Measurements from ENCODE around the gene MOBP.

- TF ChIP-seq CTCF (IDR thresholded peaks at IDR 0.05; ENCODE audit: low read length), result no peak
- TF ChIP-seq EZH2 (IDR thresholded peaks at IDR 0.05; ENCODE audit: borderline replicate concordance, low read length), result no peak
Measured at GRCh38 chr3:39491014-39491413, 23.5 kb downstream of the MOBP start.
